ENCODE results near the gene PLK5. TPM values are rescaled to one million over a fixed set of nuclear protein-coding genes. Genes with fewer than 3 reads are reported as not detected.

PLK5 gene
- total RNA-seq, 2 experiments from 2014 or later, result not detected

GRCh38 chr19:1512671-1513498 is 11.0 kb upstream of the PLK5 start, which contains the start of gene ADAMTSL5:
Gene ADAMTSL5 (minus strand): TSS chr19:1513019. CDS start chr19:1510943, 2,076 bp downstream.
- peaks cover 9% of the 10 kb centered on the region for H3K4me1 Mint-ChIP-seq (ENCODE audit: low read depth)
- no peak within 1 kb of the TSS for H3K27ac Mint-ChIP-seq
- CTCF ChIA-PET, result interaction anchor here (0.9 kb wide), 1 partner anchor 10 kb away, joined by 3 read pairs; no protein-coding TSS in a partner anchor
- H3K27me3 Mint-ChIP-seq, result peaks cover 10% of the 10 kb centered on the region
- ATAC-seq (peak; percentile 86), DNase-seq (peak; percentile 82)
- H3K36me3 Mint-ChIP-seq (ENCODE audit: low read depth), result no peaks in the 10 kb centered on the region
- POLR2A ChIA-PET, result no interaction called here
- no peak for TF ChIP-seq CTCF (IDR thresholded peaks at IDR 0.05)
- H3K4me3 Mint-ChIP-seq, result peak within 1 kb of the TSS; percentile 66
- intact Hi-C loops (cut with micrococcal nuclease), result no loop called here
- no peaks in the 10 kb centered on the region for H3K9me3 Mint-ChIP-seq

GRCh38 chr19:1513499-1514294 is 10.2 kb upstream of the PLK5 start:
- ATAC-seq, result peak; percentile 57
- ChIA-PET POLR2A (interaction anchor here (0.8 kb wide), 1 partner anchor 54 kb away, joined by 3 read pairs; no protein-coding TSS in a partner anchor), CTCF (interaction anchor here (1.9 kb wide), 1 partner anchor 48 kb away, joined by 7 read pairs; no protein-coding TSS in a partner anchor)
- peak; percentile 79 for DNase-seq
- Mint-ChIP-seq H3K4me3 (no peak overlapping the region), H3K4me1 (ENCODE audit: low read depth) (peaks cover 9% of the 10 kb centered on the region), H3K27ac (no peak overlapping the region), H3K36me3 (ENCODE audit: low read depth) (no peaks in the 10 kb centered on the region), H3K27me3 (peaks cover 9% of the 10 kb centered on the region), H3K9me3 (no peaks in the 10 kb centered on the region)
- TF ChIP-seq CTCF (IDR thresholded peaks at IDR 0.05), result peak; percentile 79
- intact Hi-C loops (cut with micrococcal nuclease), result no loop called here

DNA sequence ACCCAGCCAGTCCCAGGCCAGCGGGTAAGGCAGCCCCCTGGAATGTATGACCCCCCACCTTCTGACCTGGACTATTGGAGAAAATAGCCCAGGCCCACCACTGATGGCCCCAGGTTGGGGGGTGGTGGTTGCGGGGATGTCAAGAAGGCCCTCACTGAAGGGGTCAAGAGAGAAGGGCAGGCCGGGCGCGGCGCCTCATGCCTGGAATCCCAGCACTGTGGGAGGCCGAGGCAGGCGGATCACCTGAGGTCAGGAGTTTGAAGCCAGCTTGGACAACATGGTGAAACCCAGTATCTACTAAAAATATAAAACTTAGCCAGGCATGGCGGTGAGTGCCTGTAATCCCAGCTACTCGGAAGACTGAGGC is 9.6 kb upstream of the PLK5 start:
- Mint-ChIP-seq H3K36me3 (ENCODE audit: low read depth) (no peaks in the 10 kb centered on the region), H3K9me3 (no peaks in the 10 kb centered on the region), H3K4me1 (ENCODE audit: low read depth) (peaks cover 9% of the 10 kb centered on the region), H3K27me3 (peaks cover 9% of the 10 kb centered on the region), H3K4me3 (no peak overlapping the region), H3K27ac (no peak overlapping the region)
- no peak for TF ChIP-seq CTCF (IDR thresholded peaks at IDR 0.05)
- no peak for DNase-seq
- intact Hi-C loops (cut with micrococcal nuclease), result no loop called here
- ChIA-PET CTCF (interaction anchor here (1.9 kb wide), 1 partner anchor 48 kb away, joined by 7 read pairs; no protein-coding TSS in a partner anchor), POLR2A (interaction anchor here (0.8 to 1.1 kb wide), 2 partner anchors 21 to 55 kb away, joined by 3 read pairs; no protein-coding TSS in a partner anchor)
- ATAC-seq, result no peak

- Mint-ChIP-seq H3K27me3 (peaks cover 4% of the 10 kb centered on the region), H3K36me3 (ENCODE audit: low read depth) (no peaks in the 10 kb centered on the region), H3K4me3 (no peak overlapping the region), H3K4me1 (ENCODE audit: low read depth) (peaks cover 4% of the 10 kb centered on the region), H3K9me3 (no peaks in the 10 kb centered on the region), H3K27ac (no peak overlapping the region)
- no peak for TF ChIP-seq CTCF (IDR thresholded peaks at IDR 0.05)
- DNase-seq (no peak), ATAC-seq (no peak)
- ChIA-PET POLR2A (interaction anchor here (0.8 to 1.1 kb wide), 2 partner anchors 22 to 56 kb away, joined by 3 read pairs; no protein-coding TSS in a partner anchor), CTCF (interaction anchor here (1.9 kb wide), 1 partner anchor 49 kb away, joined by 7 read pairs; no protein-coding TSS in a partner anchor)
- intact Hi-C loops (cut with micrococcal nuclease), result no loop called here
These were observed 8.7 kb upstream of the PLK5 start for GRCh38 chr19:1514986-1515721.

Data from activated CD8-positive, alpha-beta T cell treated with anti-CD3 and anti-CD28 coated beads for 36 hours (primary cell).